ENCODE data around the gene TMCO2.
"Not testable (repeated sequence)": the region's sequence is repeated elsewhere in the genome, so short reads cannot be mapped to it uniquely, and the experiment has no call there.

Gene TMCO2

DNA sequence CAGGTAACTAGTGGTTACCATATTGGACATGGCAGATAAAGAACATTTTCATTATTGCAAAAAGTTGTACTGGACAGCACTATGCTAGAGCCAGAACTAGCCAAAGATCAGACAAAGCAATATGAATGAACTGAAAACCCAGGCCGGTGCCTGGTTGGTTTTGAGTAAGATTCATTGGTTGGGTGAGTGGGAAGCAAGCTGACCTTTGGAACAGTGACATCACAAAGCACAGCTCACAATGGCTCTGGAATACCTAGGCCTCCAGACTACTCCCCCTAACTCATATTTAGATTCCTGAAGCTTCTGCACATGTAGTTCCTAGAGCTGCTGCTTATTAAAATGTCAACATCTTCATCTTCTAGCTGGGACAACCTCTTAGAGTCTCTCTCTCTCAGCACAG, at the start of gene TMCO2:
Gene TMCO2 (plus strand): TSS at position 283 of the 400 bp plus-strand sequence. CDS start 57 bp downstream, at position 340.
- DNase-seq: no peak

DNA sequence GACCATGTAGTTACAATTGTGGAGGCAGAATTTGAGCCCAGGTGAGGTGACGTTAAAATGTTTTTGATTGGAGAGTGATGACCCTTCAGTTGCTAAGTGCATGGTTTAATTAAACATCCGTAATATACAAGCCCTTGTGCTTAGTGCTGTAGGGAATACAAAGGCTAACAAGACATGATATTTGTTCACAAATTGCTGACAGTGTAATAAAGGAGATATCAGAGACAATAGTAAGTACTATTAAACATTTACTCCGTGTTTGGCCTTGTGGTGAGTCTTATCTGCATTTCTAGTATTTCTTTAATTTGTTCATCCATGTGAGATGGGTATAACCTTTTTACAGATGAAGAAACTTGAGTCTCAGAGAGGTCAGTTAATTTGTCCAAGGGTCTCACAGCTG, 48.6 kb upstream of the TMCO2 start:
- DNase-seq: no peak

DNA sequence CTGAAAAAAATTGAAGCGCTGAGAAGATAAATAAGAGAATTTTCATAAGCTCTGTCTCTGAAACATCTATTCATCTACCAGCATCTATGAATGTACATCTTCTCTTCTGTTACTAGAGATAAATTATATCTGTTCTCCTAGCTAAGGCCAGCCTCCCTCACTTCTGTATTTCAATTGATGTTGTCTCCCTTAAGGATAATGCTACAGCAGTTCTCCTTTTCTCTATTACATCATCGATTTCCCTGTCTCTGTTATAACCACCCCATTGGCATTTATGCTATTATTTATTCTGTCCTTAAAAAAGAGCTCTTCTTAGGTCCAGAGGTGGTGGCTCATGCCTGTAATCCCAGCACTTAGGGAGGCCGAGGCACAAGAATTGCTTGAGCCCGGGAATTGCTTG, 42.9 kb upstream of the TMCO2 start:
- no peak for DNase-seq

DNA sequence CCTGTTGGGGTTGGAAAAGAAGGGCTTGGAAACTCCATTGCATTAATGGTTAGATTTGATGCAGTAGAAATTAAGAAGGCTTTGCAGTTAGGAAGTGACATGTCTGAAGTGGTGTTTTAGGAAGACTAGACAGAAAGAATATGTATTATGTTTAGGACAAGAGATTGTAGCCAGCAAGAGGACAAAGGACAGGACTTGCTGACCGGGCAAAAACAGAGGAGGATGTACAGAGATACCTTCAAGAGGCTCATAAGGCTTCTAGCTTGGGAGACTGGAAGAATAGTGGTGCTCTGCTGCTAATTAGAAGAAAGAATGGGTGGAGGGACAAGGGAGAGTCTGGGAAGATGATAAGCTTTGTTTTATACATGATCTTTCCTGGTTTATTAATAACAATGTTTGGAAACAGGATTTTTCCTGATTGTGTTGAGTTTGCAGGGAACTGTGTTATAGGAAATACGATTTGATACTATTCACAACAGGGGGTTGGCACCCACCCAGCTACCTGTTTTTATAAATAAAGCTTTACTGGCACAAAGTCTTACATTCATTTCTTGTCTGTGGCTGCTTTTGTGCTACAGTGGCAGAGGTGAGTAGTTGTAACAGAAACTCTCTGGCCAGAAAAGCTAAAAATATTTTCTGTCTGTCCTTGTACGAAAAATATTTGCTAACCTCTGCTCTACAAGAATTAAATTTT, 37.1 kb upstream of the TMCO2 start:
- no peak for DNase-seq

DNA sequence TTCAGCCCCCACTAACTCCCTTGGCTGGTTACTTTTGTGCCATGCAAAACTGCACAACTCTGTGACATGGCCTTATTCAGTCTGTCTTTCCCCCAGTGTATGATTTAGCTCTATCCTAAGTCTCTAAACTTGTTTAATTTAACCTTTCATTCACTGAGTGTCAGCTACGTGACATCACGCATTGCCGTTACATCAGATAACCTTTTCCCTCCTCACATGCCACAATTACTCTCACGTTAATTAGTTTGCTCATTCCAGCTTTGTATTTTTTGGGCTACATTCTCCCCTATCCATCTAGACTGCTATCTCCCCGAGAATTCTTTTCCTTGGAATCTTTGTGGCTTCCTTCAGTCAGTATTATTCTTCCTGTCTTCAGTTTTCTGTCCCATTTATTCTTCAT, 29.4 kb upstream of the TMCO2 start:
- no peak for DNase-seq

DNA sequence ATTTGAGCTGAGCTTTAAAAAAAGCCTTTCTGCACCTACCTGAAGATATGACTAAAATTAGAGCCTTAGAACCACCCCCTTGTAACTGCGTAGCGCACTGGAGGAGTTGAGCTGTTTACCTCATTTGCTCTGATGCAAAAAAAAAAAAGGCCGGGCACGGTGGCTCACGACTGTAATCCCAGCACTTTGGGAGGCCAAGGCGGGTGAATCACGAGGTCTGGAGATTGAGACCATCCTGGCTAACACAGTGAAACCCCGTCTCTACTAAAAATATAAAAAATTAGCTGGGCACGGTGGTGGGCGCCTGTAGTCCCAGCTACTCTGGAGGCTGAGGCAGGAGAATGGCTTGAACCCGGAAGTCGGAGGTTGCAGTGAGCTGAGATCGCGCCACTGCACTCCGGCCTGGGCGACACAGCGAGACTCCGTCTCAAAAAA, 26.2 kb upstream of the TMCO2 start:
- not testable (repeated sequence) for DNase-seq

DNA sequence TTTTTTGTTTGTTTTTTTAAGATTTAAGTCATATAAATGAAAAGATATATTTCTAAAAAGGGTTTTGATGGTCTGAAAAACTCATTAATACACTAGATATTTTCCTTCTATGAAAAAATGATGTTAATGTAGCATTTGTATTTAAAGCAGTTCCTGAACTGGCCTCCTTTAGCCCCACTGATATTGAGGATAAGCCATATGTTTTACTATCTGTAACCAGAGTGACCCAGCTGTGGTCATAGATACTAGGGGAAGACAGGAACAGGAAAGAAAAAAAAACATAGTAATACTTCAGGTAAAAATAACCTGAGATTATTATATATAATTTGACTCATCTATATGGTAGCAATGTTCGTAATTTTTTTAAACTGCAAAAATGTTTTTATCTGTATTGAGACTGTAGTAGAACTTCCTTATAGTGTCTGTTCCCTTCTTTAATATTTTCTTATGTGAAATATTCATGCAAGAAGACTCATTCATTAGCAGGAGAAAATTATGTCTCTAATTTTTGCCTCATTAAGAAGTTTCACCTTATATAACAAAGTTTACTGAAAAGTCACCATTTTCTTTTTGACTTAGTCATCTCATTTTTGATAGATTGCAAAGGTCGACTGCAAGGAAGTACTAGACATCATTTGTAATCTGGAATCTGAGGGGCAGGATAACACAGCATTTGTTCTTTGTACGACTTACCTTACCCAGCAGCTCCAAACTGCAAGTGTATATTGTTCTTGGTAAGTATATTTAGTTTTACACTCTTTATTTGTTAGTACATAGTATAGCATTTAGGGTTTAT, 25.6 kb upstream of the TMCO2 start:
- DNase-seq: no peak

DNA sequence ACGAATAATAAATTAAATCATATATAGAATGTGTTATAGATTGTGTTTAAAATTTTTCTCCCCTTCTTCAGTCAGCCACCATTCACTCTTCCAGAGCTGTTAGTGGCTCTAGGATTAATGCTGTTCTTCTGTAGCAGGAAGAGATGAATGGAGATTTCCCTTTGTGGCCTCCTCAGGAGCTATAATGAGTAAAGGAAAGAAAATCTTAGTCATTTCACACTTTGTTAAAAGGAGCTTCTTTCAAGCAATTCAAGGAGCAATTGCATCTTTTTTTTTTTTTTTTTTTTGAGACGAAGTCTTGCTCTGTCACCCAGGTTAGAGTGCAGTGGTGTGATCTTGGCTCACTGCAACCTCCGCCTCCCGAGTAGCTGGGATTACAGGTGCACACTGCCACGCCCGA, 23.7 kb upstream of the TMCO2 start:
- DNase-seq: no peak

DNA sequence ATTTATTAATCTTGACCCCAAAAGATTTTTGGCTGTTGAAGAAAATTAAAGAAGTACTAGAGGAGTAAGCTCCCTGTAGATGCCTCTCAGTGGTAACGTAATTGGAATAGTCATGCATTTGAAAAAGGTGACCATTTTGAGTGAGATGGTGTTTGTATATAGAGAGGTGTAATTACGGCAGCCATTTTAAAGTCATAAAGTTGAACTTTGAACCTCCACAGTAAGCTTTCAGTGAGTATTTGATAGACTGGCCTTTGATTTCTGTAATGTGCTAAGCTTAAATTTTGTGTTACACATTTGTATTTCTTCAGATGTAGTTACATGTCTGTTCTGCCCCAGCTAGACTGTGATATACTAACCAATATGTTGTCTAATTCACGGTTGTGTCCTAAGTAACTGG, 21.5 kb upstream of the TMCO2 start:
- no peak for DNase-seq

DNA sequence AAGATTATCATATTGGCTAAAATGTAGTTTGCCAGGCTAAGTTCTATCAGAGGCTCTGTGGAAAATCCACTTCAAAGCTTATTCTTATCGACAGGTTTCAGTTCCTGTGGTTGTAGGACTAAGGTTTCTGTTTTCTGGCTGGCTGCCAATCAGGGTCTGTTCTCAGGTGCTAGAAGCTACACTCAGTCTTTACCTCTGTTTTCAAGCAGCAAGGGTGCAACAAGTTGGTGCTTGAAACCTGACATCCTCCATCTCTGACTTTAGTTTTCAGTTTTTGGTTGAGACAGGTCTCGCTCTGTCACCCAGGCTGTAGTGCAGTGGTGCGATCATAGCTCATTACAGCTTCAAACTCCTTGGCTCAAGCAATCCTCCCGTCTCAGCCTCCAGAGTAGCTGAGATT, 15.3 kb upstream of the TMCO2 start:
- peak; percentile 22 to 30 for DNase-seq

DNA sequence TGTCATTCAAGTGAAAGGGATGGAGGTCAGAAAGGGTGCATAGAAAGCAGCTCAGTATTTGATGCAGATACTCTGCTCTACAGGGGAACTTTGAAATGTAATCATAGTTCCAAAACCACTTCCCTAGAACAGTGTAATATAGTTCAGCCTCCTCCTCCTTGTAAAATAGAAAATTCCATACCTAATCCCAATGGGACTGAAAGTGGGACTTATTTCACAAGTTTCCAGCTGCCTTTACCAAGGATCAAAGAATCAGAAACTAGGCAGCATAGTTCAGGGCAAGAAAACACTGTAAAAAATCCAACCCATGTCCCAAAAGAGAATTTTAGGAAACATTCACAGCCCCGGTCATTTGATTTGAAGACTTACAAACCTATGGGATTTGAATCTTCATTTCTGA, 8.1 kb upstream of the TMCO2 start:
- no peak for DNase-seq

DNA sequence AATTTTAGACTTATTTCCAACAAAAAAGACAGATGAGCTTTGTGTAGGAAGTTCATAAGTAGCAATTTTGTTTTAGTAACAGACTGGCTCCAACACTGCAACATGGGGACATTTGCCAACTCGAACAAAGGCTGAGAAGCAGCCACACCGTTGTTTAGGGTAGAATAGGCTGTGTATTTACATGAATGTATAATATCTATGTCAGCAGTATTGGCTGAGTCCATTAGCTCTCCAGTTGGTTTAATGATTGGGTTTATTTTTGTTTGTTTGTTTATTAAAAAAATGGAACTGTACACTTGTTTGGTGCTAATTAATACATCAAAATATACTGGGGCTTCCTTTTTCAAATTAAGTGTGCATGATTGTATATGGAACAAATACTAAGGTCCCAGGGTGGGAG, 7.3 kb upstream of the TMCO2 start:
- DNase-seq: no peak

DNA sequence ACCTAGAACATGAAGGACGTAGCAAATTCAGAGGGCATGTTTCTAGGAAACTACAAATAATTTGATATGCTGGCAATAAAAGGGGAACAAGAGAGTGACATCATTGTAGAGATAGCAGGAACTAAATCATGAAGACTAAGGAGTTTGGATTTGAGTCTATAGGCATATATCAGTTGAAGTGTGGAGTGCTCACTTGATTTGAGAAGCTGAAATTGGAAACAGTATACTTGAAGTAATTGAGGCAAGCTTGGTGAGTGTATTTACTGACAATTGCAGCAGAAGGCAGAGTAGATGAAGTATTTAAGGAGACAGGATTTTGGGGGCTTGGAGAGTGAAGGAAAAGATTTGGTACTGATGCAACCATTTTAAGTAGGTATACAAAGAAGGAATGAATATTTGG, 6.4 kb upstream of the TMCO2 start:
- no peak for DNase-seq

DNA sequence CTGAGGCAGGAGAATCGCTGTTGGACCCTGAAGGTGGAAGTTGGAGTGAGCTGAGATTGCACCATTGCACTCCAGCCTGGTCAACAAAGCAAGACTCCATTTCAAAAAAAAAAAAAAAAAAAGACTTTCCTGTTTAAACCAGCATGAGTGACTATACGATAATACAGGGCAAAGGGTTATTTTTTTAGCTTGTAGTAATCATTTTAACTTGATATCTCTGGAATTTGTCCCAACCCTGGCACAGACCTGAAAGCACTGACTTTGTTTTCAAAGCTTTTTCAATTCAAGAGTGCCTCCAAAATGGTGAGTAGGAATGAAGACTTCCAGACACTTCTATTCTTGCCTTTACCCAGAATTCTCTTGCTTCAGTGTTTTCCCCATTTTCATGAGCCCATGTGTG, 4.4 kb upstream of the TMCO2 start:
- DNase-seq: no peak

DNA sequence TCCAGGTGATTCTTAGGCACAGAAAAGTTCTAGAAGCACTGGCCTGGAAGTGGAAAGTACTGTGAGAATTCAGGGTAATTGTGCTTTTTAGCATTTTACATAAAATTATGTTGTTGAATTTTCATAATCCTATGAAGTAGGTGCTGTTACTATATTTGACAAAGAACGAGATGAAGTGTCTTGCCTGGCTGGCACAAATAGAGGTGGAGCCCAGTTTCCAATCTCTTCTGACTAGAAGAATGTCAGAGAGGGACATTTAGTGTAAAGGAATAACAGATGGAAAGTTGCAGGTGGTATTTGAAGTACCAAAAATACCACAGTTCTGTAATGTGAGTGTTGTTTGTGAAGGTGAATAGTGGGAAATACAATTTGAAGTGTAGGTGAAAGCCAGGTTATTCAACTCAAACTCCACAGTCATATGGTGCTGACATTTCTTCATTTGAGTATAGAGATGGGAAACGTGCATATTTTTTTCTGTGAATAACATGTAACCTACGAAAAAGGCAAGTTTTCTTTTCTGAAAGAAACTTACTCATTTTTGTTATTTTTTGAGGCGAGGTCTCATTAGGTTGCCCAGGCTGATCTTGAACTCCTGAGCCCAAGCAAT, 3.5 kb upstream of the TMCO2 start:
- no peak for DNase-seq

DNA sequence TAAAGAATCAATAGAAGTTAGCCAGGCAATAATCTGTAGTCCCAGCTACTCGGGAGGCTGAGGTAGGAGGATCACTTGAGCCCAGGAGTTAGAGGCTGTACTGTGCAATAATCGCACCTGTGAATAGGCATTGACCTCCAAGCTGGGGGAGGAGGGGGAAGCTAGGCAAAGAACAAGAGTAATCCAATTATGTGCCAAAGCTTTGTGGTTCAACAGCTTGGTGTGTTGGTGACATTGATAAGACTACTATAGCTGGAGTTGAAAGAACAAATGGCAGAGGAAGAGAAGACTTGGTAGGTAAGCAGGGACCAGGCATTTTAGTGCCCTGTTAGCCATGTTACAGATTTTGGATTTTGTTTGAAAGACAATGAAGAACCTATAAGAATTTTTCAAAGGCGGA, 2.1 kb upstream of the TMCO2 start:
- DNase-seq: no peak

DNA sequence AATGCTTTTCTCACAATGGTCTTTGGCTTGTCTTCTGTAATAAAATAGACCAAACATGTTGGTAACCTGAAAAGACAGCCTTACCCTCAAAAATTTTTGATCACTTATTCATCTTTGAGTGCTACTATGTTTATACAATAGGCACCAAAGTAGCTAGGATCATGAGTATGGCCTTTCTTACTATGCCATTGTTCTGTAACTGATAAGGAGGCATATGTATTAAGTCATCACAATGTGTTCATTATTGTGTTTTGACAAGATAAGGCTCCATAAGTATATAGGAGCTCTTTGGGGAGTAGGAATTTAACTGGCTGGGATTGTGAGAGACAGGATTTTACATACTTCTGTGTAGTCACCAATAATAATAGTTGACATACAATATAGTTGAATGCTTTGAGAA, 675 bp downstream of the TMCO2 start:
- DNase-seq: no peak

DNA sequence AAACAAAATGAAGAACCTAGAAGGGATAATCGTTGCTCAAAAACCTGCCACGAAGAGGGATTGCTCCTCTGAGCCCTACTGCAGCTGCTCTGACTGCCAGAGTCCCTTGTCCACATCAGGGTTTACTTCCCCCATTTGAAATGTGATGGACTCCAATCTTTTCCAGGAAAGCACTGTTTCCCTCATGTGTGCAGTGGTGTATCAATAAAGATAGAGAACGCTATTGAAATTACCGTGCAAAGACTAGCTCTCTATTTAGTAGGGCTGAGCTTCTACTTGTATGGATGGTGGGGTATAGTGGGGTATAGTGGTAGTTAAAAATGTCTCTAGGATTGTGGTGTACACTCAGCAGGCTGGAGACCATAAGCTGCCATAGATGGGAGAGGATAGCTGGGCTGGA, 3.7 kb downstream of the TMCO2 start:
- DNase-seq: no peak

DNA sequence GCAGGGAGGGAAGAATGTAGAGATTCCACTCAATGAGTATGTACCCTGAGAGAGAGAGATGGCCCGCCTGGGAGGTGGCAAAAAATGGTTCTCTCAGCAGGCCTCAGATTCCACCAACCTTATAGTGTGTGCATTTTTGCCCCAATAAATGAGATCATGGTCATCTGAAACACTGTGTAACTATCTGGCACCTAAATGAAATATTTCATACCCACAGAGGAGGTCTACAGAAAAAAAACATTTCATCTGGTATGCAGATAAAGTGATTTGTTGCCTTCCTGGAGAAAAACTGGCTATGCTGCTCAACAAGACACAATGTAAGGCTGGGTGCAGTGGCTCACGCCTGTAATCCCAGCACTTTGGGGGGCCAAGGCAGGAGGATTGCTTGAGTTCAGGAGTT, 4.9 kb downstream of the TMCO2 start:
- DNase-seq: no peak

DNA sequence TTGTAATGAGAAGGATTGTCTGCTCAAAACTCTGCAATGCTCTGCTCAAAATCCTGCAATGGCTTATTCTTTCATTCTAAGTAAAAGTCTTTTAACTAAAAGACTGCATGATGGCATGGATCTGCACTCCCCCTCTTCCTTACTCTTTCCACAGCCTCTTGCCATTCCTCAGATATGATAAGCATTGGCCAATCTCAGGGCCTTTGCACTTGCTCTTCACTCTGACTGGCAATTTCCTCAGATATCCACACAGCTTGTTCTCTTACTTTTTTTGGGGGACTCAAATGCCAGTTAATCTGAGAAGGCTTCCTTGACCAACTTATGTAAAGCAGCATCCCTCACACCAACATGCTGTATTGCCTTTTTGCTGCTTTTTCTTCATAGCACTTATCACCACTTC, 7.5 kb downstream of the TMCO2 start:
- no peak for DNase-seq

DNA sequence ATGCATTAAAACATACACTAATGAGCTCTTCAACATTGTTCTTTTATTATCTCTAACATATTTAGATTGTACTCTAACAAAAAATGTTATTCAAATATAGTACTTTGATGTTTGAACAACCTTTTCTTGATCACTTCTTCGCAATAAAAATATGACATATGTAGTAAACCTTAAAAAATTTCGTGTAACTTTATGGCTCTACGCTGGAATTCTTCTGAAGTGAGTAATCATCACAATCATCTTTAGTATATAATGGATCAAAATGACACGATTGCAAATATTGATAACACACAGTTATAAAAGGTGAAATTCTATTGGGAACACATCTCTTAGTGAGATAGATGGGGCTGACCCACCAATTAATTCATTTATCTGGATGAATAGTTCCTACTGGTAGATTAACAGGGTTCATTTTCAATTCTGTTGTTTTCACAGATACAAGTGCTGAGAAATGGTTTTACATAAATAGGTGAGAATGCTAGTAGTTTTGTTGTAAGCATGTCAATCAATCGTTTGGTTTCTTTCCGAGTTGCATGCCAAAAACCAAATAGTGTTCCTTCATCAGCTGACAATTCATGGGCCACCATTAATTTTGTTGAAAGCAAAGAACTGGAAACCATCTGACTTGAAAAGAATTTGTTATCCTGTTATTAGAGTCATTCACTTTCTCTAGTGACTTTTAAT, 8.8 kb downstream of the TMCO2 start:
- no peak for DNase-seq

DNA sequence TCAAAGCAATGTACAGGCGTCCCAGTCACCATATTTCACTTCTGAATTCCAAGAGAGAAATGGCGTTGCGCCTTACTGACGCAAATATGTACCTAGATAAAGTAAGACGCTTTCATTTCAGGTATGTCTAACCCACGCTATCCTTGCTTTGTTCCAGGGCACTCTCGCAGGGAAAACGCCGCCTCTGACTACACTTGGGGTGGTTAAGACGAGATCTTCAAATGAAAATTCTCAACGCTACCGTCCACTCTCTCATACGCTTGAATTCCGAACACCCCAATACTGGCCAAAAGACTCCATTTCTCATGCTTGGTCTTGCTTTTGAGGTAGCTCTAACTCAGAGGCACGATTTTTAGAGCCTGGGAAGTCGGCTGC, 9.6 kb downstream of the TMCO2 start:
- DNase-seq: no peak

DNA sequence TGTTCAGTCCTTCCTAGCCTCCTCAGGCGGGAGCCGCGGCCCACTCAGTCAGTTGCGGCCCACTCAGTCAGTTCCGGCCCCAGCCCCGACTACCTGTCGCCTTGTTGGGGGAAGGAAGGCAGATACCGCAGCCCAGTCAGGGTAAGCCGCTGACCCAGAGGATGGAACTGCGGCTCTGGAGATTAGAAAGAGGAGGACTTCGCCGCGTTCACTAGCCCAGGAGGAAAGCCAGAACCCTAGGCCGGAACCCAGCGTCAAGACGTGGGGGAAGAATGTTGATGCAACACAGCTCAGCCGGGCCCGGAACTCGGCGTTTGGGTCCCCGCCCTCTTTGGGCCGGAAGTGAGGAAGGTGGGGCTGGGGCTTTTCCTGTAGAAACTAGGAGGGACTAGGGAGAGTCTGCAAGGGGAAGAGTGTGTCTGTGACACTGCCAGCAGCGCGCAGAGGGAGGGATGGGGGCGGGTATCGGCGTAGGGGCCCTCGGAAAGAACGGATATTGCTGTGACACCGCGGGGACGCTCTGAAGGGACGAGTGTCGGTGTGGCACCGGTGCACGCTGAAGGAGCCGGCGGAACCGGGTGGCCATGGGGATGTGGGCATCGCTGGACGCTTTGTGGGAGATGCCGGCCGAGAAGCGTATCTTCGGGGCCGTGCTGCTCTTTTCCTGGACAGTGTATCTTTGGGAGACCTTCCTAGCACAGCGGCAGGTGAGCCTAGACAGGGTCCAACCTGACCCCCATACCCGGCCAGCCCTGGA, 10.1 kb downstream of the TMCO2 start, which contains the start of gene ZMPSTE24:
Gene ZMPSTE24 (plus strand): TSS at position 549 of the 757 bp plus-strand sequence. CDS start 36 bp downstream, at position 585.
- peak; percentile 95 to 96 for DNase-seq

Measured in activated CD4-positive, alpha-beta T cell treated with anti-CD3 and anti-CD28 coated beads, Interleukin-2, amount 50 U/mL, for 4 hours (primary cell).